Measurements from ENCODE around the gene FAM136A.

GRCh38 chr2:70258532-70258875, 43.4 kb downstream of the FAM136A start:
- TF ChIP-seq CTCF (IDR thresholded peaks at IDR 0.05): no peak
- TF ChIP-seq ZFX (IDR thresholded peaks at IDR 0.05; ENCODE audit: borderline replicate concordance): no peak

All from 22Rv1 (cell line).